T-helper 1 cell treated with Interleukin-12 subunit alpha and Interleukin-12 subunit beta and Interleukin-4 antibody, amounts not matched to agents 30 μg/mL and 1 μg/mL, for 36 hours (primary cell): Measurements from ENCODE around the gene NPEPPS.
A peak's percentile ranks its signal among the peaks of the same experiment; 100 is the strongest.

ENCODE experiments used
- H3K27ac Mint-ChIP-seq: one replicate; pipeline ENCODE4 v1.8.0; 2021; ENCODE audit warnings: mild to moderate bottlenecking, mixed read lengths
- H3K27me3 Mint-ChIP-seq: one replicate; pipeline ENCODE4 v1.8.0; 2021; ENCODE audit warnings: low read depth, mixed read lengths
- H3K36me3 Mint-ChIP-seq: one replicate; pipeline ENCODE4 v1.8.0; 2021; ENCODE audit warnings: low read depth, mixed read lengths
- H3K4me1 Mint-ChIP-seq: one replicate; pipeline ENCODE4 v1.8.0; 2021; ENCODE audit warnings: low read depth, mixed read lengths
- H3K4me3 Mint-ChIP-seq: one replicate; pipeline ENCODE4 v1.8.0; 2021; ENCODE audit warnings: mild to moderate bottlenecking, moderate library complexity, mixed read lengths
- H3K9me3 Mint-ChIP-seq: one replicate; pipeline ENCODE4 v1.8.0; 2021; ENCODE audit warnings: mixed read lengths

Gene NPEPPS

DNA sequence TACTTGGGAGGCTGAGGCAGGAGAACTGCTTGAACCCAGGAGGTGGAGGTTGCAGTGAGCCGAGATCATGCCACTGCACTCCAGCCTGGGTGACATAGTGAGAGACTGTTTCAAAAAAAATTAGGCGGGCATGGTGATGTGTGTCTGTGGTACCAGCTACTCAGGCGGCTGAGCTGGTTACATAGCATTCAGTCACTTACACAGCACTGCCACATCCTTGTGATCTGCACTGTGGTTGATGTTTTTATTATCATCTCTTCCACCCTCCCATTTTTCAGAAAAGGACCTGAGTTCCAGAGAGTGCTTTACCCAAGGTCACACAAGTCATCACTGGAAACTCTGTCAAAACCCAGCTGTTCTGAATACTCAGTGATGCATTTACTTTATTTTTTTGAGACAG lies 104.0 kb downstream of the NPEPPS start:
- Mint-ChIP-seq H3K9me3 (no peaks in the 10 kb centered on the region), H3K27ac (no peak overlapping the region), H3K4me3 (no peak overlapping the region), H3K4me1 (peaks cover 10% of the 10 kb centered on the region), H3K27me3 (no peaks in the 10 kb centered on the region), H3K36me3 (peaks cover 16% of the 10 kb centered on the region)

DNA sequence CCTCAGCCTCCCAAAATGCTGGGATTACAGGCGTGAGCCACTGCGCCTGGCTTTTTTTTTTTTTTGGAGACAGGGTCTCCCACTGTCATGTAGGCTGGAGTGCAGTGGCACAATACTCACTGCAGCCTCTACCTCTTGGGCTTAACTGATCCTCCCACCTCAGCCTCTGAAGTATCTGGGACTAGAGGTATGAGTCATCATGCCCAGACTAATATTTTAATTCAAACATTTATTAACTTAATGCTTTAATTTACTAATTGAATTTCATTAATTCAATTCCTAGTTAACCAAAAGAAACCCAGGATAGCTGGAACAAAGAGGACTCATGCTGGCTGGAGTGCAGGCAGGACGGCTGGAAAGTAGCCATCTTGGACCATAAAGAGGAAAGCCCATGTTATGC lies 104.8 kb downstream of the NPEPPS start:
- H3K4me3 Mint-ChIP-seq, result no peak overlapping the region
- peaks cover 16% of the 10 kb centered on the region for H3K36me3 Mint-ChIP-seq

DNA sequence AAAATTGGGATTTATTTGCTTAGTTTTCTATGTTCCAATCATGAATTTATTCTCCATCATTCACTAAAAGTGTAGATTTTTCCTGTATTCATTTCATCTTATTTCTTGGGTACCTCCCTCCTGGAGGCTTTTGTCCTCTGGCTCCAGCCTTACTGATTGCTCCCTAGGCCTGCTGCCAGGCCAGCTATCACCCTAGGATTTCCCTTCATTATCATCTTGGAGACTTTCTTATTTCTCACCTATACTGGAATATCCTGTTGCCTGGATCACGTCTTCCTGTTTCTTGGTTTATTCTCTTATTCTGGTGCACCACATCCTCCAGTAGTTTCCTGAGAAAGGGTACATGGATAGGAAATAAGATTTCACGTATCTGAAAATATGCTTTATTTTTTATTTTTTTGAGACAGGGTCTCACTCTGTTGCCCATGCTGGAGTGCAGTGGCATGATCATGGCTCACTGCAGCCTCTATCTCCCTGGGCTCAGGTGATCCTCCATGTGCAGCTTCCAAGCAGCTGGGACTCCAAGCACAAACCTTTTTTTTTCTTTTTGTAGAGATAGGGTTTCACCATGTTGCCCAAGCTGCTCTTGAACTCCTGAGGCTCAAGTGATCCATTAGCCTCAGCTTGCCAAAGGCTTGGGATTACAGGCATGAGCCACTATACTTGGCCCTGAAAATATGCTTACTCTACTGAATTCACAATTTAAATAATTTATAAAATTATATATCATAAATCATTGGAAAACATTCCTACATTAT lies 105.5 kb downstream of the NPEPPS start:
- H3K4me1 Mint-ChIP-seq, result peaks cover 13% of the 10 kb centered on the region
- peaks cover 13% of the 10 kb centered on the region for H3K36me3 Mint-ChIP-seq
- no peaks in the 10 kb centered on the region for H3K27me3 Mint-ChIP-seq
- H3K27ac Mint-ChIP-seq, result no peak overlapping the region
- H3K4me3 Mint-ChIP-seq, result no peak overlapping the region
- H3K9me3 Mint-ChIP-seq, result no peaks in the 10 kb centered on the region

More for the DNA sequence above, 104.8 kb downstream of the NPEPPS start:
- no peaks in the 10 kb centered on the region for H3K27me3 Mint-ChIP-seq
- no peaks in the 10 kb centered on the region for H3K9me3 Mint-ChIP-seq
- H3K4me1 Mint-ChIP-seq, result peaks cover 13% of the 10 kb centered on the region
- H3K27ac Mint-ChIP-seq, result no peak overlapping the region

DNA sequence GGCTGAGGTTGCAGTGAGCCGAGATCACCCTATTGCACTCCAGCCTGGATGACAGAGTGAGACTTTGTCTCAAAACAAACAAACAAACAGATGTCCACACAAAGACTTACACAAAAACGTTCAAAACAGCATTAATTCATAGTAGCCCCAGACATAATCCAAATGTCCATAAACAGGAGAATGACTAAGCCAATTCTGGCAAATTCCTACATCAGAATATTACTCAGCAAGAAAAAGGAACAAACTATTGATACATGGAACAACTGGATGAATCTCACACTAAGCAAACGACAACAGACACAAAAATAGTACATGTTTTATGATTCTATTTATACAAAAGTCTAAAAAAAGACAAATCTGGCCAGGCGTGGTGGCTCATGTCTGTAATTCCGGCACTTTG lies 108.0 kb downstream of the NPEPPS start:
- H3K9me3 Mint-ChIP-seq, result no peaks in the 10 kb centered on the region
- H3K4me3 Mint-ChIP-seq, result no peak overlapping the region
- H3K27me3 Mint-ChIP-seq, result no peaks in the 10 kb centered on the region
- no peak overlapping the region for H3K27ac Mint-ChIP-seq
- peaks cover 12% of the 10 kb centered on the region for H3K36me3 Mint-ChIP-seq
- peaks cover 13% of the 10 kb centered on the region for H3K4me1 Mint-ChIP-seq

DNA sequence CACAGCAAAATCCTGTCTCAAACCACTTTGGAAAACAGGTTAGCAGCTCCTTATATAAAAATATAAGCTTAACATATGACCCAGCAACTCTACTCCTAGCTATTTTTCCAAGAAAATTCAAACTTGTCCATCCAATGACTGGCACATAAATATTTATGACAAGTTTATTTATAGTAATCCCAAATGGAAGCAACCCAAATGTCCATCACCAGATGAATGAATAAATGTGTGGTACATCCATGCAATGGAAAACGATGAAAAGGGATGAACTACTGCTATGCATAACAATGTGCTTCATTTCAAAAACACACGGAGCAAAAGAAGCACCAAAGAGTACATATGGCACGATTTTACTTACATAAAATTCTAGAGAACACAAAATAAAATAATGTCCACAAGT lies 109.2 kb downstream of the NPEPPS start:
- no peak overlapping the region for H3K4me3 Mint-ChIP-seq
- H3K36me3 Mint-ChIP-seq, result peaks cover 9% of the 10 kb centered on the region
- H3K27ac Mint-ChIP-seq, result no peak overlapping the region
- H3K4me1 Mint-ChIP-seq, result peaks cover 15% of the 10 kb centered on the region
- H3K9me3 Mint-ChIP-seq, result no peaks in the 10 kb centered on the region
- no peaks in the 10 kb centered on the region for H3K27me3 Mint-ChIP-seq

DNA sequence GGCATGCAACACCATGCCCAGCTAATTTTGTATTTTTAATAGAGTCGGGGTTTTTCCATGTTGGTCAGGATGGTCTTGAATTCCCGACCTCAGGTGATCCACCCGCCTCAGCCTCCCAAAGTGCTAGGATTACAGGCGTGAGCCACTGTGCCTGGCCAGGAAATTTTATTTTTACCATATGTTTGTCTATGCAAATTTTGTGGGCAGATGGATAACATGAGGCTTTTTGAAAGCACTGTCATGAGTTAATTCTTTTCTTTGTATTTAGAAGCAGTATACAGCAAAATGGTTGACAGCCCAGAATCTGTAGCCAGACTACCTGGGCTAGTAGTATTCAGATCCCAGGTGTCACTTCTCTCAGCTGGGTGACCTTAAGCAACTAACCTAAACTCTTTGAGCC lies 110.3 kb downstream of the NPEPPS start:
- H3K4me3 Mint-ChIP-seq, result no peak overlapping the region
- H3K27ac Mint-ChIP-seq, result no peak overlapping the region
- H3K27me3 Mint-ChIP-seq, result no peaks in the 10 kb centered on the region
- H3K4me1 Mint-ChIP-seq, result peaks cover 12% of the 10 kb centered on the region
- no peaks in the 10 kb centered on the region for H3K9me3 Mint-ChIP-seq
- H3K36me3 Mint-ChIP-seq, result peaks cover 9% of the 10 kb centered on the region

DNA sequence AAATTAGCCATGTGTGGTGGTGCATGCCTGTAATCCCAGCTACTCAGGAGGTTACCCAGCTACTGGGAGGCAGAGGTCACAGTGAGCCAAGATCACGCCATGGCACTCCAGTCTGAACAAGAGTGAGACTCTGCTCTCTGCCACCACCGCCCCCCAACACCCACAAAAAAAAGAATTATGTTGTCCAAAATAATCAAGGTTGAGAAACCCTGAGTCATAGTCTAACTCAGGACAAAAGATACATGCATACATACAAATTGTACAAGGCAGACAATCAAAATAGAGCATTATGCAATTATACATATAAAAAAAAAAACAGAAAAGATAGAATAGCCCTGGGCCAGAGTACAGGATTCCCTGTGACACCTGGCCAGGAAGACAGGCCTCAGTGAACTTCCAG lies 112.2 kb downstream of the NPEPPS start:
- Mint-ChIP-seq H3K27ac (no peak overlapping the region), H3K4me1 (peaks cover 11% of the 10 kb centered on the region), H3K9me3 (no peaks in the 10 kb centered on the region), H3K36me3 (peaks cover 2% of the 10 kb centered on the region), H3K4me3 (no peak overlapping the region), H3K27me3 (no peaks in the 10 kb centered on the region)

DNA sequence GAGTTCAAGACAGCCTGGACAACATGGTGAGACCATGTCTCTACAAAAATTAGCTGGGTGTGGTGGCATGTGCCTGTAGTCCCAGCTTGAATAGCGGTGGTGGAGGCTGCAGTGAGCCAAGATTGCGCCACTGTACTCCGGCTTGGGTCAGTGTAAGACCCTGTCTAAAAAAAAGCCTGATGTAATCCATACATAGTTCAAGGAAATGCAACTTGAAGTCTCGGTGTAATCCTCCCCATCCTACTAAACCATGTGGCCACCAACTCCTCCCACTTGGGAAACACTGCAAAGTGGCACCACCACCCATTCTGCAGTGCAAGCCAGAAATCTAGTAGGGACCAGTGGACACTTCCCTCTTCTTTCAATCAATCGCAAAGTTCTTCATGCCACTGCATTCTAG lies 113.4 kb downstream of the NPEPPS start:
- H3K36me3 Mint-ChIP-seq, result no peaks in the 10 kb centered on the region

DNA sequence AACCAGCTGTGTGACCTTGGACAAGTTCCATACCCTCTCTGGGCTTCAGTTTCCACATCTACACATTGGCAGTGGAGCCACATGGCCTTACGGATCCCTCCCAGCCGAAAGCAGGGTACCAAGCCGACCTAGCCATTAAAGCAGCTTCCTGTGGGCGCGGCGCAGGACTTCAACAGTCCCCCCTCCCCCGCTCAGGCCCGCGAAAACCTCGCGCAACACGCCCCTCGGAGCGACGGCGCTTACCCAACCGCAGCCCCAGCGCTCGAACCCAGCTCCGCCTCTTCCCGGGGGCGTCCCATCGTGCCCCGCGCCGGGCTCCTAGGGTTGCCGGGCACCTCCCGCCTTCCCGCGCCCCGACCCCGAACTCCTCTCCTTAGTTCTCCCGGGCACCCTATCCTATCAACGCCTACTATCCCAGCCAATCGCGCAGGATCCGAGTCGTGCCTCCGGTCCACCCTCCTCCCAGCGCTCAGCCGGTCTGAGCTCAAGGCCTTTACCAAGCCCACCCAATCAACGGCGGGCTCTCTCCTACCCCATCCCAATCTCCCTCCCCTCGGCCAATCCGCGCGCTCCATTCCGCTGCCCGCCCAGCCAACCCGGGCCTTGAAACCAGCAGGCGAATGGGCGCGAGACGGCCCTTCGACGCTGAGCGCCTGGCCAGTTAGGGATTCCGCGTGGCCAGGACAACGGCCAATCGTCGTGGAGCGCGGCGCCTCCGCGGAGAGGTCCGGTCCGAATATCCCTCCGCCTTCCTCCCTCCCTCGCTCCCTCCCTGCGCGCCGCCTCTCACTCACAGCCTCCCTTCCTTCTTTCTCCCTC lies 118.5 kb downstream of the NPEPPS start, which contains the start of gene KPNB1:
KPNB1 (plus strand) TSS at position 767 of the 819 bp plus-strand sequence. CDS start 326 bp downstream, outside the sequence.
- no peaks in the 10 kb centered on the region for H3K27me3 Mint-ChIP-seq
- peak within 1 kb of the TSS; percentile 99 for H3K27ac Mint-ChIP-seq
- H3K4me3 Mint-ChIP-seq, result peak within 1 kb of the TSS; percentile 99
- peaks cover 30% of the 10 kb centered on the region for H3K36me3 Mint-ChIP-seq
- no peaks in the 10 kb centered on the region for H3K9me3 Mint-ChIP-seq
- peaks cover 38% of the 10 kb centered on the region for H3K4me1 Mint-ChIP-seq

More for the DNA sequence above, 113.4 kb downstream of the NPEPPS start:
- Mint-ChIP-seq H3K27me3 (no peaks in the 10 kb centered on the region), H3K27ac (no peak overlapping the region), H3K4me1 (peaks cover 14% of the 10 kb centered on the region), H3K9me3 (no peaks in the 10 kb centered on the region), H3K4me3 (no peak overlapping the region)

DNA sequence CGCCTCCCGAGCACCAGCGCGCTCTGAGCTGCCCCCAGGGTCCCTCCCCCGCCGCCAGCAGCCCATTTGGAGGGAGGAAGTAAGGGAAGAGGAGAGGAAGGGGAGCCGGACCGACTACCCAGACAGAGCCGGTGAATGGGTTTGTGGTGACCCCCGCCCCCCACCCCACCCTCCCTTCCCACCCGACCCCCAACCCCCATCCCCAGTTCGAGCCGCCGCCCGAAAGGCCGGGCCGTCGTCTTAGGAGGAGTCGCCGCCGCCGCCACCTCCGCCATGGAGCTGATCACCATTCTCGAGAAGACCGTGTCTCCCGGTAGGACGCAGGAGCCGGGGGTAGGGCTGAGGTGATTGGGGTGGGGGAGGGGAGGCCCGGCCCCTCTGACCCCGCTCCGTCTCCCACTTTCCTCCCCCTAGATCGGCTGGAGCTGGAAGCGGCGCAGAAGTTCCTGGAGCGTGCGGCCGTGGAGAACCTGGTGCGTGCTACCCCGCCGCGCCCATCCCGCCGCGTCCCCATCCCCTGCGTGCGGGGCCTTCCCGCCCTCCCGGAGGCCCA lies 119.1 kb downstream of the NPEPPS start:
- peak overlapping the region; percentile 99 for H3K4me3 Mint-ChIP-seq
- H3K4me1 Mint-ChIP-seq, result peaks cover 40% of the 10 kb centered on the region
- no peaks in the 10 kb centered on the region for H3K27me3 Mint-ChIP-seq
- no peaks in the 10 kb centered on the region for H3K9me3 Mint-ChIP-seq
- peak overlapping the region; percentile 99 for H3K27ac Mint-ChIP-seq
- peaks cover 36% of the 10 kb centered on the region for H3K36me3 Mint-ChIP-seq

DNA sequence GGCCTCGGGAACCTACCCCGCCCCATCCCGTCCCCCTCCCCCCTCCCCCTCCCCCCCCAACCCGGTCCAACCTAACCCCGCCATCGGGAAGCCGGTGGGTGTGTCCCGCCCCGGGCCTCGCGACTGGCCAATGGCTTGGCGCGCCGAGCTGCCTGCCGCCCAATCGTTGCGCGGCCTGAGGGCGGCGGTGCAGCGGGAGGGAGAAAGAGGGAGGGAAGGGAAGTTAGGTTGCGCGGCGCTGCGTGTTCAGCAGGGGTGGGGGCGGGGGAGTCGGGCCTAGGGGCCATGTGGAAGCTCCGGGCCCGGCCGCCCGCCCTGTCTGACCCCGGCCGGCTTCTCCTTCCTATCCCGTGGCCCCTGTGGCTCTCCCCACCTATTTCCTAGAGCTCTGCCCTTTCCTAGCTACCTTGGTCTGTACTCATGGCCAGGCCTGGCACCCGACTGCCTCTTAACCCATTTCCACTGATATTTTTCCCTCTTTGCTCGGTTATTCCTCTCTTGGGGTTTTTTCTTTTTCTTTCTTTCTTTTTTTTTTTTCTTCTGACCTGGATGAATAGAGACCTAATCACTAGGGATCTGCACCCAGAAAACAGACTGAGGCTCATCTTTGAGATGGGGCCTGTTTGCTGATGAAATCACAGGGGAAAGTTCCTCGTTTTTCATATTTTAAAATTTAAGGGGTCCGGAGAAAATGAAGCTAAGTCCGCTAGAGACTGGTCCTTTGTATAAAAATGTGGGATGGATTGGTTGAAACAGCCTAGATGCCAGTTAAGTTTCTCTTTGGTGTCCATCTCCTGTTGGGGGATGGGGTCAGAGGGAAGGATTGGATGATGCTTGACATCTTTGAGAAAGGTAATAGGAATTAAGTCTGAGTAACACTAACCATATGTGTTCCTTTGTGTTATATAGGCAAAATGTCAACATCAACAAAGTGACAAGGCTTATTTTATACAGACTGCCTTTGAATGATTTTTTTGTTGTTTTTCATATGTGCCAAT lies 119.9 kb downstream of the NPEPPS start:
- peak overlapping the region; percentile 91 for H3K4me3 Mint-ChIP-seq

DNA sequence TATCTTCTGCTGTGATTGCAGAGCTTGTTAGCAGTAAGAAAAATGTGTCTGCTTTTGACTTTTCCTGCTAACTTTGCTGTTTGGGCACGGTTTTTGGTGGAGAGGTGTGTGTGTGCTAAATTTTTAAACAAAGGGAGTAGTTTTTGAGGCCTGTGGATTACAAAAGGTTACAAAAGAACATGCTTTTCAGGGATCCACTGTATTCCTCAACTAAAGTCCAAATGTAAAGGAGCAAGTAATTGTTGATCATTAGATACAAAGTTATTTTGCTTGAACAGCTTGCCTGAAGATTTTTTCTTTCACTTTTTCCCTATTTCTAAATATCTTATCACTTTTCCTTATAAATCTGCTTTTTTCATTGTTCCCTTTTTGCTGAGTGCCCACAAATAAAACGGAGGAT lies 120.8 kb downstream of the NPEPPS start:
- Mint-ChIP-seq H3K27ac (peak overlapping the region; percentile 53), H3K4me1 (peaks cover 51% of the 10 kb centered on the region), H3K36me3 (peaks cover 49% of the 10 kb centered on the region), H3K9me3 (no peaks in the 10 kb centered on the region), H3K4me3 (peak overlapping the region; percentile 91), H3K27me3 (no peaks in the 10 kb centered on the region)

More for the DNA sequence above, 119.9 kb downstream of the NPEPPS start:
- H3K9me3 Mint-ChIP-seq, result no peaks in the 10 kb centered on the region
- peak overlapping the region; percentile 82 for H3K27ac Mint-ChIP-seq
- H3K4me1 Mint-ChIP-seq, result peaks cover 47% of the 10 kb centered on the region
- peaks cover 44% of the 10 kb centered on the region for H3K36me3 Mint-ChIP-seq
- no peaks in the 10 kb centered on the region for H3K27me3 Mint-ChIP-seq

DNA sequence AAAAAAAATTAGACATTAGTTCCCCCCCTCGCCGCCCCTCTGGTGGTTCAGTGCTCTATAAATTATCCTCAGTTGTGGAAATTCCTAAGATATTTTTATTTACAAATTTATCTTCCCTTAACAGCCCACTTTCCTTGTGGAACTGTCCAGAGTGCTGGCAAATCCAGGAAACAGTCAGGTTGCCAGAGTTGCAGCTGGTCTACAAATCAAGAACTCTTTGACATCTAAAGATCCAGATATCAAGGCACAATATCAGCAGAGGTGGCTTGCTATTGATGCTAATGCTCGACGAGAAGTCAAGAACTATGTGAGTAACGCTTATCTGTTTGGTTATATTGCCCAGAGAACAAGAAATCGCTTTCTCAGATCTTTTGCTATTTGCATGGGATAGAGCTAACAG lies 121.7 kb downstream of the NPEPPS start:
- Mint-ChIP-seq H3K4me3 (peak overlapping the region; percentile 91), H3K36me3 (peaks cover 58% of the 10 kb centered on the region)

DNA sequence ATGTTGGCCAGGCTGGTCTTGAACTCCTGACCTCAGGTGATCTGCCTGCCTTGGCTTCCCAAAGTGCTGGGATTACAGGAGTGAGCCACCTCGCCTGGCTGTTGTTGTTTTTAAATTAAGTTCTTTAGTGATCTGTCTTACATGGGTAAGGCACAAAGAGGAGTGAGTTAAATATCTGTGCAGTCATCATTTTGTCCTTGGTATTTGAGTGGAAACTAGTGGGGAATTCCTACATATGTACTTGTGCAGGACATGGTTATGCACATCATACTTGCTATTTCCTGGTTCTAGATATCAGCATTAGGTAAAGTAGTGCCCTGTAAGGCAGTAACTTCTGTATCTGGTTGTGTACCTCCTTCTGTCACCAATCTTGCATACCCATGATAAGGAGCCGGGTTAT lies 122.5 kb downstream of the NPEPPS start:
- peaks cover 64% of the 10 kb centered on the region for H3K36me3 Mint-ChIP-seq
- H3K27me3 Mint-ChIP-seq, result no peaks in the 10 kb centered on the region
- H3K27ac Mint-ChIP-seq, result peak overlapping the region; percentile 55
- no peaks in the 10 kb centered on the region for H3K9me3 Mint-ChIP-seq
- peaks cover 62% of the 10 kb centered on the region for H3K4me1 Mint-ChIP-seq
- H3K4me3 Mint-ChIP-seq, result peak overlapping the region; percentile 63

More for the DNA sequence above, 121.7 kb downstream of the NPEPPS start:
- Mint-ChIP-seq H3K27me3 (no peaks in the 10 kb centered on the region), H3K4me1 (peaks cover 57% of the 10 kb centered on the region), H3K9me3 (no peaks in the 10 kb centered on the region), H3K27ac (peak overlapping the region; percentile 57)
